GM18867 (cell line): Measurements from ENCODE around the gene KREMEN2.

ENCODE experiments used
- ATAC-seq: cut with Tn5 transposase; IDR thresholded peaks from one replicate; pipeline ENCODE4 v1.9.1; 2021; ENCODE audit warnings: mild to moderate bottlenecking, moderate library complexity; ENCODE audit not compliant: unreplicated experiment

Gene KREMEN2

DNA sequence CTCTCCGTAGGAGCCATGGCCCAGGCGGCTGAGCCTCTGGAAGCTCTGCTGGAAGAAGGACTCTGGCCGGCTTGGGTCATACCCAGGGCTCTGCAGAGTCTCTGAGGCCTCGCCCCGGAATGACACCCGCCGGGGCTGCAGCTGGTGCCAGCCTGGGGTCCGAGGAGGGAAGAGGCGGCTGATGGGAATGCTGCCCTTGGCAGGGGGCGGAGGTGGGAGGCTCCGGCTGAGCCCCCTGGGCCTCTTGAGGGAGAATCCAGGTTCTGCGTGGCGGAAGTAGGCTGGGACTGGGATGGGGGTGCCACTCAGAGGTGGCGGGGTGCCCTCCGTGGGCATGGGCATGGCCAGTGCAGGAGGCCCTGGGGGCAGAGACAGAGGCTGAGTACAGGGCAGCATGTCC, 12.6 kb downstream of the KREMEN2 start:
- ATAC-seq: no peak

DNA sequence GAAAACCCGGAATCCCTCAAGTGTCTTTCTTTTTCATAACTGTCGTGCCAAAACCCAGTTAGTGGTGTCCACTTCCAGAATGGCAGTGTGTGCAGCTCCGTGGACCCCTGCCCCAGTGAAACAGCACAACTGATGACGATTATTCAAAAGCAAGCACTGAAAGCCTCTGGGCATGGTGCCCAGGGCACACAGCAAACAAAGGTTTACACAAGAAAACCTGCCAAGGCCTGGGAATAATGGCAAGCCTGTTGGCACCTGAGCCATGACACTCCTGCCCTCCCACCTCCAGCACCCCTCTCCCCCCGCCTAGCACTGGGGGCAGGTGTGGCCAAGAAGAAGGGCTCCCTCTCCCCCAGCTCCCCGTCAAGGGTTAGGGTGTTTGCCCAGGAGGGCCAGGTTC, 13.4 kb downstream of the KREMEN2 start:
- no peak for ATAC-seq

DNA sequence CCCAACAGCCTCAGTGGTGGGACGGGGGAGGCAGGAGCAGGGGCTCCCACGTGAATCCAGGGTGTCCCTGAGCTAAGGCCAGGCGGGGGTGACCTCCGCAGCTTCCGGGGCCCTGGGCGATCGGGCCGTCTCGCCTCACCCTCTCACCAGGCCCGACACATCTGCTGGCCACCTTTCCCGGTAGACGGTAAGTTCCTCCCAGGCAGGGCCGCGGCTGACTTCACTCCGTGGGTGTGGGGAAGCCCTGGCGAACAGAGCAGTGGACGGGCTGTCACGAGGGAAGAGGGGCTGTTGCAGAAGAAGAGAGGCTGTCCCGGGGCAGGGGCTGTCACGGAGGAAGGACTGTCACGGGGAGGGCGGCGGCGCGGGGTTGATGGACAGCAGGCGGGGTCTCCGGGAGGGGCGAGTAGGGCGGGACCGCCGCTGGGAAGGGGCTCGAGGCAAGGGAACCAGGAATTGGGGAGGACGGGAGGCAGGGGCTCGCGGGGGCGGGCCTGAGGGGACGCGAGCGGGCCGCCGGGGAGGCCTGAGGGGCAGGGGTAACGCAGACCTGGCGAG, 15.7 kb downstream of the KREMEN2 start:
- ATAC-seq: no peak

DNA sequence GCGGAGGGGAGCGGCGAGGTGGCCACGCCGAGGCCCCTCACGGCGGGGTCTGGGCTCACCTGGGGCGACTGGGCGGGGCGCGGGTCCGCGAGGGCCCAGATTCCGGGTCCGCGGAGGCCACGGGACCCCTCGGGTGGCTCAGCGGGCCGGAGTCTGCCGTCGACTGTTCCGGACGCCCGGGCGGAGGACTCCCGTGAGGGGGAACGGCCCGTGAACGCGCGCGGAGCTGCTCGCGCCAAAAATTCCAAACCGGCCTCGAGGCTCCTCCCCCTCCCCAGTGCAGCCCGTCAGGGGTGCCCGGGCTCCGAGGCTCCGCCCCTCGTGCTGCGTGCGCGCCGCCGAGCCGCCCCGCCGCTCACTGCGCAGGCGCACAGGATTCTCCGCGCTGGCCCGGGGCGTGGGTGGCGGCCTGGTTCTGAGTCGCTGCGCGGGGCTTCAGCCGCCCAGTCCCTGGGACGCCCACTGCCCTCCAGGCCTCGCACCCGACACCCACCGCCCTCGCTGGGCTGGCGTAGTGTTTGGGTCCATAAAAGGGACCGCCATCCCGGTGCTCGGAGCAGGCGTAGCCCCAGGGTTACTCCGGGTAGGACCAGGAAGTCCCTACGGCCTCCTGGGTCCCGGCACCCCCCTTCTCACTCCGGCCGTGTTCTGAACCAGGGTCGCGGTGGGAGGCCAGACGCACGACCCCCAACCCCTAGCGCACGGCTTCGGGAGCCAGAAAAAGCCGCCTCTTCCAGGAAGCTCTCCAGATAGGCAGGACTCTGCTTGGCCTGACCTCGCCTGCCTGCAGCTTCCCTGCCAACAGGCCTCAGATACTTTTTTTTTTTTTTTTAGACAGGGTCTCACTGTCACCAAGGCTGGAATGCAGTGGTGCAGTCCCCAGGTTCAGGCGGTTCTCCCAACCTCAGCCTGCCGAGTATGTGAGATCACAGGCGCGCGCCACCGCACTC, 16.4 kb downstream of the KREMEN2 start, which contains the start of gene PKMYT1:
Gene PKMYT1 (minus strand): TSS at position 220 of the 950 bp plus-strand sequence. CDS start 789 bp downstream, outside the sequence.
- peak; percentile 78 for ATAC-seq

DNA sequence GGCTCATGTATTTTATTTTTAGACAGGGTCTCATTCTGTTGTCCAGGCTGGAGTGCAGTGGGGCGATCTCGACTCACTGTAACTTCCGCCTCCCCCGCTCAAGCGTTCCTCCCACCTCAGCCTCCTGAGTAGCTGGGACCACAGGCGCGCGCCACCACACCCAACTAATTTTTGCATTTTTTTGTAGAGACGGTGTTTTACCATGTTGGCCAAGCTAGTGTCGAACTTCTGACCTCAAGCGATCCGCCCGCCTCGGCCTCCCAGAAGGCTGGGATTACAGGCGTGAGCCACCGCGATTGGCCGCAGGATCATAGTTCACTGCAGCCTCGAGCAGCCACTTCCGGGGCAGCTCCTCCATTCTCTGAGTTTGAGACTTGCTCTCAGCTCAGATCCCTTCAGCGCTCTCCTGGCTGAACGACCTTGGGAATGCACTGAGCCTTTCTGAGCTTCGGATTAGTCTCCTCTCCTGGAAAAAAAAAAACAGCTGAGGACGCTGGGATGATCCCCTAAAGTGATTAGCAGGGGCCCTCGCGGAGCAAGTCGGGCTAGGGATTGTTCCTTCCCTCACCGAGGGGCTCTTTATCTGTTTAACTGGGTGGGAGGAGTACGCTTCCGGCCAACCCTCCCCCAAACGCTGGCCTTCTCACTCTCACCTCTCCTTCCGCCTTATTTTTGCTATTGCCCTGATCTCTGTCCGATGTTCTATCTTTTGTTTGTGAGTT, 17.3 kb downstream of the KREMEN2 start:
- ATAC-seq: no peak

DNA sequence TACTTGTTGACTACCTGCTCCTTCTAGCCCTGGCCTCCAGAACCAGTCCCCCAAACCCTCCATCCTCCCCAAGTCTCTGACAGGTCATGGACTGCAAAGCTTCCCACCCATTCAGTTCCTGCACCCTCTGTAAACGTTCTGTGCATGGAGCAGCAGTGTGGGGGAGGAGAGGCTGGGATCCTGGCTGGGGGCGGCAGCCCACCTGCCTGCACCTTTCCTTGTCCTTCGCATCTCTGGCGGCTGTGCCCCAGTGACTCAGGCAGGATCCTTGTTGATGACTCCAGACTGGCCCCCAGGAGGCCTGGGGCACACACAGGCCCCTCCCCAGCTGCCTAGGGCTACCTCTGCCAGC, 17.8 kb downstream of the KREMEN2 start:
- ATAC-seq: no peak

DNA sequence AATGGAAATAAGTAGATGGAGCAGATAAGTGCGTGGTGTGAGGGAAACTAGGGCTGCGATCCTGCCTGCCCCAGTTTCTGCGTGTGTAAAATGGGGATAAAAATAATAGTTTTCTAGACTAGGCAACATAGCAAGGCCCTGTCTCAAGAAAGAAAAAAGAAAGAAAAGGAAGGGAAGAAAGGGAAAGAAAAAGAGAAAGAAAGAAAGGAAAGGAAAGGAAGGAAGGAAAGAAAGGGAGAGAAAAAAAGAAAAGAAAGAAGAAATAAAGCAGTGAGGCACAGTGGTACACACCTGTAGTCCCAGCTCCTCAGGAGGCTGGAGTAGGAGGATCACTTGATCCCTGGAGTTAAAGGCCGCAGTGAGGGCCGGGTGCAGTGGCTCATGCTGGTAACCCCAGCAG, 18.3 kb downstream of the KREMEN2 start:
- ATAC-seq: no peak

GRCh38 chr16:2983706-2984136, 19.6 kb downstream of the KREMEN2 start:
- peak; percentile 29 for ATAC-seq

GRCh38 chr16:2985462-2985861, 21.4 kb downstream of the KREMEN2 start:
- ATAC-seq: no peak

GRCh38 chr16:2985893-2986355, 21.8 kb downstream of the KREMEN2 start:
- ATAC-seq: no peak

- no peak for ATAC-seq
Observed at GRCh38 chr16:2986623-2987188, 22.6 kb downstream of the KREMEN2 start.

DNA sequence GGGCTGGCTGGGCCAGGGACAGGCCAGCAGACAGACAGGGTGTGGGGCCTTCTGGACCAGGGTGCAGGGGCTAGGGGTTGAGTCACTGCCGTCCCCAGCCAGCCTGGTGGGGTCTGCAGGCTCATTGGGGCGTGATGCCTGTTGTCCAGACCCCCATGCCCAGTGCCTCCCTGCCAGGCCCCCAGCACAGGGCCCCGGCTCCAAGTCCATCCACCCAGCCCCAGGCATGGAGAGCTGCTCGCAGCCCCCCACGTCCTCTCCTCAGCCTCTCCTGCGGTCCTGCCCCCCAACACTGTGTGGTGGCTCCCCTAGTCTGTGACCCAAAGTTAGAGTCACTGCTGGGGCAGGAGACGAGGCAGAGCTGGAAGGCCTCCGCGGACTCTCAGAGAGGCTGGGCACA, 23.2 kb downstream of the KREMEN2 start:
- ATAC-seq: no peak

GRCh38 chr16:2987833-2988232, 23.8 kb downstream of the KREMEN2 start:
- ATAC-seq: no peak

DNA sequence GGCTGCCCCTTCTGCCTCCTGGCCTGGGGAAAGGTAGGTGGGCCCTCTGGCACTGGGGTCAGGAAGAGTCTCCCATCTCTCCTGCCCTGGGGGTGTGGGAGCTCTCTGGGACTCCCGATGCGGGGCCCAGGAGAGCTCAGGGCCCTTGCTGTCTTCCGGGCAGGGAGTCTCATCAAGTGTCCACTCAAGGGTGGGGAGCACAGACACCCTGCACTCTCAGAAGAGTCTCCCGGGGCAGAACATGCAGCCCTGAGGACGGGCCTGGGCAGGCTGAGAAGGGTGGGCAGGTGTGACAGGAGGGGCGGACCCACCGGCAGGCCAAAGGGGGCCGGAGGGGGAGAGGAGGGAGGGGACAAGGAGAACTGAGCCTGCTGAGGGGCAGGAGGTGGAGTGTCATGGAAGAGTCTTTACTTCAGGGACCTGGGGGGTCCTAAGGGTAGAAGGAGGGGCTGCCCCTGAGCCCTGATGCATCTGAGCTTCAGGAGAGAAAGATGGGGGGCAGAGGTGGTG, 24.6 kb downstream of the KREMEN2 start:
- ATAC-seq: no peak

DNA sequence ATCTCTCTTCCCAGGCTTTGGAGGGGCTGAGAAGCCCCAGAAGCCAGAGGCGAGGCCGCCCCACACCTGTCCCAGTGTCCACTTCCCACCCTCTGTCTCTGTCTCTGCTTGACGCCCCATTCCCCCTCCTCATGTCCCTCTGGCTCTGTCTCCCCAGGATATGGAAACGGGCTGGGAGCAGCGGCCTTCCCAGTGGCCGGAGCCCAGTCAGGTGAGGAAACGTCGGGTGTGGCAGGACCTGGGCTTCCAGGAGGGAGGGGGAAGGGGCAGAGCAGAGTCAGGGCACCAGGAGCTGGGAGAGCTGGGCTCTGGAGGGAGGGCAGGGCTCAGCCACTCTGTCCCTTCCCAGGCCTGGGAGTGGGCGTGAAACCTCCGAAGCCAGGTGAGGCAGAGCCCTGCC, 26.8 kb downstream of the KREMEN2 start:
- no peak for ATAC-seq

DNA sequence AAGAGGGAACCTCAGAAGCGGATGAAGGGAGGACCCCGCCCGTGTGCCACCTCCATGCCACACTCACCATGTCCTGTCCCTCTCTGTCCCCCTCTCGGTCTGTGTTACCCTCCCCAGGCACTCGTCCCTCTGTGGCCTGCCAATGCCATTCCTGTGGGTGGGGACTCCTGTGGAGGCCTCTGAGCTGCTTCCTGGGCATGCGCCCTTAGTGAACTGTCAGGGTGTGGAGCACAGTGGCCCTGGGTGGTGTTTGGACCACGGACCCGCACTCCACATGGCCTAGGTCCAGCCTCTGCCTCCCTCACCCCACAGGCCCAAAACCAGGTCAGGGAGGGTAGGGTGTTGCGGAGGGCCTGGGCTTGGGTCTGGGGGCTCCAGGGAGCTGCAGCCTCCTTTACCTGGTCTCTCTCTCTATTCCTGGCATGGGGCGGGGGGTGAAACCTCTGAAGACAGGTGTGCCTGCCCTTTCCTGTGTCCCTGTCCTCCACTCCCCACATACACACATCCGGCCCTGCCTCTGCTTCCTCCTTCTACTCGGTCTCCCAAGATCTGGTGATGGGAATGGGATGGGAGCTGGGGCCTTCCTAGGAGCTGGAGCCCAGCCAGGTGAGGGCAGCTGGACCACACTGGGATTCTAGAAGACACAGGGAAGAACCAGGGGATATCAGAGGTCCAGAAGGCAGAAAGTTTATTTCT, 27.6 kb downstream of the KREMEN2 start:
- no peak for ATAC-seq

GRCh38 chr16:2992383-2993081, 28.5 kb downstream of the KREMEN2 start:
- ATAC-seq: no peak

DNA sequence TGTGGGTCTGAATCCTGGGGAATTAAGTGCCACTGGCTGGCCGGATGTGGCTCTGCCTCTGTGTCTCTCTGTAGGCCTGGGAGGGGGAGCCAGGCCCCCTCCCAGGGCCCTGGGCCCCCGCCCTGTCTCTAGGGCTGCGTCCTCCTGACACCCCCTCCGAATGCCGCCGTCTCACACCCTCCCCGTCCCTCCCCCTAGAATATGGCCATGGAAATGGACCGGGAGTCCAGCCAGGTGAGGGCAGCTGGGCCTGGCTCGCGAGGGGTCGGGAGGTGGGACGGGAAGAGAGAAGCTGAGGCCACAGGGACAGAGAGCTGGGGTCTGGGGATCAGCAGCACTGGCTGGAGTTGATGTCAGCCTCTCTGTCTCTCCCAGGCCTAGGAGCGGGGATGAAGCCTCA, 32.2 kb downstream of the KREMEN2 start:
- no peak for ATAC-seq

GRCh38 chr16:2999929-3000328, 35.9 kb downstream of the KREMEN2 start:
- no peak for ATAC-seq

- ATAC-seq: no peak
Observed at GRCh38 chr16:3000540-3000939, 36.5 kb downstream of the KREMEN2 start.
